ENCODE data around the gene PRR16.

PRR16 gene

DNA sequence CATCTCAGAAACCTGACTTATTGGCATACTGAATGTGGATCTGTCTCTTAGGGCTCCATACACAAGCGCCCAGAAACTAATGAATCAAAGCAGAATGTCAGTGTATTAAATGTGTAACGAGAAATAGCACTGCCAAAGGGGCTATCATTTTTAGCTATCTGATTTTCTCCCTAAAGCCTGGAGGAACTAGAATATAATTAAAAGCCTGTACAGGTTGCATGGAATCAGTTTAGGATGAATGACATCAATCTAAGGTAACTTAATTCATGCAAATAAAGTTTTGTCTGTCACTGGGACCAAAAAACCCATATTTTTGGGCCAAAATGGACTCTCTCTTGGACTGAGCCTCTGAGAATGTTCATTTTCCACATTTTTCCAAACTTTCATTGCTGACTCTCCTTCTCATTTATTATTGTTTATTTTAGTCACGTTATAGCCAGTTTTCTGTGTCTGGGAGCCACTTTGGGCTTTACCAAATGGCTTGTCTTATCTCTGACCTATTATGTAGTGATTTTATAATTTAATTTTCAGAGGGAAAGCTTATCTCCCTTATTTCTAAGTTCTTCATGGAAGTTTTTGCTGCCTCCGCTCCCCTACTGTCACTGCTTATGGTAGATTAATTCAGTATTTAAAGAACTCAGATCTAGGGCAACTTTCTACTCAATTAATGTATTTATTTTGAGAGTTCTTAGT lies 47.0 kb downstream of the PRR16 start:
- in situ Hi-C loops (cut with HindIII; ENCODE audit: low sequenced_read_pairs), result no loop called here
- H3K4me3 ChIP-seq (ENCODE audit: low read depth, low read length), result no peak overlapping the region
- TF ChIP-seq CTCF (IDR thresholded peaks at IDR 0.05; ENCODE audit: low read depth, low read length), result no peak
- no peak for DNase-seq (ENCODE audit: low read depth, low spot score)

GRCh38 chr5:120512068-120512467 lies 48.0 kb downstream of the PRR16 start:
- no peak for DNase-seq (ENCODE audit: low read depth, low spot score)
- in situ Hi-C loops (cut with HindIII; ENCODE audit: low sequenced_read_pairs), result no loop called here
- no peak overlapping the region for H3K4me3 ChIP-seq (ENCODE audit: low read depth, low read length)
- TF ChIP-seq CTCF (IDR thresholded peaks at IDR 0.05; ENCODE audit: low read depth, low read length), result no peak

DNA sequence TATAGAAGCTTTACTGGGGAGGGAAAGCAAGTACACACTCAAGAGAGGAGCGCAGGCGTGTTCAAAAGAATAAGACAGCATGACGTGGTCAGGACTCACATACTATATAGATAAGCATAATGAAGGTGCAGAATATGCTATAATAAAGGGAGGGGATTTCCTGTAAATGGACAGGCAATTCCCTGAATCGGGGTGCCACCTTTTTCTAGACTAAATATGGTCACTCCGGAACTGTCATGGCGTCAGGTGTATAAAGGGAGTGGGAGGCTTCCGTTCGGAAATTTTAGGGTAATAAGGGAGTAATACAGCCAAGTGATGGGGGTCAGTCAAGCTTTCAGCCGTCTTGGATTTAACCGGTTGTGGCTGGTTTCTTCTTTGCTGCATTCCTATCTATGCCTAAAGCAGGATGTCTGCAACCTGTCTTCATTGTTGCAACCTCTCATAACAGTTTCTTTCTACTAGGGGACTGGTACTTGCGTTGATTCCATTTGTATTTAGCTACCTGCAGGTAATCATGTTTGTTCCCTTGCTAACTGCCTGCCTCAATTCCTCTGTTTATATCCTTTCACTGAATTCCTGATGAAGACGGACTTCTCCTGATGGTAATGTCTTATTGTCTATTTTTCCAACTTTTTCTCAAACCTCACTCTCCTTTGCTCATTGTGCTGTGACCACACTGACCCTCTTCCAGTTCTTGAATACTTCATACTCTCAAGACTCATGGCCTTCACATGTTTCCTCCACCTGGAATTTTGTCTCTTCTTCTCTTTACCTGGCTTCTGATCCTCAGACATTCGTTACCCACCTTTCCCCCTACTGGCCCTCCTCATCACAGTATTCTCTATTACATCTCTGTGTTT lies 48.9 kb downstream of the PRR16 start:
- TF ChIP-seq CTCF (IDR thresholded peaks at IDR 0.05; ENCODE audit: low read depth, low read length), result no peak
- in situ Hi-C loops (cut with HindIII; ENCODE audit: low sequenced_read_pairs), result no loop called here
- DNase-seq (ENCODE audit: low read depth, low spot score), result no peak
- H3K4me3 ChIP-seq (ENCODE audit: low read depth, low read length), result no peak overlapping the region

DNA sequence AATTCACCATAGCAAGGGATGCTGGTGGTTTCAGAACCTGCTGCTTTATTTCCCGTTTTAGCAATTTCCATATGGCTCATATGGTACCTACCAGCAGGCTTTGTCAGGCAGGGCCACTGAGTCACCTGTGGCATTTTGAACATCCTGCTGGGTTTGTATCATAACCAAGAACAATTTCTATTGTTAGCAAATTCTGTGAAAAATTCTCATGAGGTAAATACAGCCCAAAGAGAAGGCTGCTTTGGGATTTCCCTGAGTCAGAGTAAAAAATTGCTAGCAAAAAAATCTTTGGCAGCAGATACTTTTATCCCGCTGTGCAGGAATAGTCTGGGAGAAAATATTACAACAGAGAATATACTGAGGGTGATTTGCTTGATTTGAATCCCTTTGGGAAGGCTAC lies 52.7 kb downstream of the PRR16 start:
- in situ Hi-C loops (cut with HindIII; ENCODE audit: low sequenced_read_pairs), result no loop called here
- peak; percentile 84 for DNase-seq (ENCODE audit: low read depth, low spot score)
- H3K4me3 ChIP-seq (ENCODE audit: low read depth, low read length), result no peak overlapping the region
- TF ChIP-seq CTCF (IDR thresholded peaks at IDR 0.05; ENCODE audit: low read depth, low read length), result no peak

- H3K4me3 ChIP-seq (ENCODE audit: low read depth, low read length), result no peak overlapping the region
- in situ Hi-C loops (cut with HindIII; ENCODE audit: low sequenced_read_pairs), result no loop called here
- DNase-seq (ENCODE audit: low read depth, low spot score), result no peak
- no peak for TF ChIP-seq CTCF (IDR thresholded peaks at IDR 0.05; ENCODE audit: low read depth, low read length)
Measured at GRCh38 chr5:120517607-120518252, 53.6 kb downstream of the PRR16 start.

- in situ Hi-C loops (cut with HindIII; ENCODE audit: low sequenced_read_pairs), result no loop called here
- TF ChIP-seq CTCF (IDR thresholded peaks at IDR 0.05; ENCODE audit: low read depth, low read length), result no peak
- DNase-seq (ENCODE audit: low read depth, low spot score), result no peak
Measured at GRCh38 chr5:120518581-120518980, 54.5 kb downstream of the PRR16 start.

More at GRCh38 chr5:120518581-120518980, 54.5 kb downstream of the PRR16 start:
- H3K4me3 ChIP-seq (ENCODE audit: low read depth, low read length), result no peak overlapping the region
